ENCODE data around the gene PLEKHG2.

PLEKHG2 gene

DNA sequence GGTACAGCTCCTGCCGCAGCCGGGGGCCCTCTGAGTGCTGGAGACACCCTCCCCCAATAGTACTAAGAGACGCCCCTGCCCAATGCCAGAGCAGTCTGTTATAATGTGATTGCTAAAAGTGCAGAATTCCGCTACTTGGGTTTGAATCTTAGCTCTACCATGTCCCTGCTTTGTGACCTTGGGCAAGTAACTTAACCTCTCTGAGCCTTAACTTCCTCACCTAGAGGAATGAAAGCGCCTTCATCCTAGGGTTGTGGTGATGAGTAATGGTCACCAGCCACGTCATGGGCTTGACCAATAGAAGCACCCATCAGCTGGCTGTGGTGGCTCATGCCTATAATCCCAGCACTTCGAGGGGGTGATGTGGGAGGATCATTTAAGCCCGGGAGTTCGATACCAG, 6.5 kb downstream of the PLEKHG2 start:
- DNase-seq (ENCODE audit: low read depth): no peak

DNA sequence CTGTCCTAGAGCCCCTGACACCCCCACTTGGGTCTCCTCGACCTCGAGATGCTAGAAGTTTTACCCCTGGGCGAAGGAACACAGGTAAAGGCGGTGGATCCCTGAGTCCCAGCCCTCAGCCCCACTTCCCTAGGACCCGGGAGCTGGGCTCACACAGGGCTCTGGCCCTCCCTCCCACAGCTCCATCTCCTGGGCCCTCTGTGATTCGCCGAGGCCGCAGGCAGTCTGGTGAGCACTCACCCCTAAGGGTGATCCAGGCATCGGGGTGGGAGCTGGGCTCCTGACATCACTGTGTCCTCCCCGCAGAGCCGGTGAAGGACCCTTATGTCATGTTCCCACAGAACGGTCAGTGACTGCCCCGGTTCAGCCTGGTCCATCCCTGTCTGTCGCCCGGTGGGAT, 8.3 kb downstream of the PLEKHG2 start:
- DNase-seq (ENCODE audit: low read depth): no peak

DNA sequence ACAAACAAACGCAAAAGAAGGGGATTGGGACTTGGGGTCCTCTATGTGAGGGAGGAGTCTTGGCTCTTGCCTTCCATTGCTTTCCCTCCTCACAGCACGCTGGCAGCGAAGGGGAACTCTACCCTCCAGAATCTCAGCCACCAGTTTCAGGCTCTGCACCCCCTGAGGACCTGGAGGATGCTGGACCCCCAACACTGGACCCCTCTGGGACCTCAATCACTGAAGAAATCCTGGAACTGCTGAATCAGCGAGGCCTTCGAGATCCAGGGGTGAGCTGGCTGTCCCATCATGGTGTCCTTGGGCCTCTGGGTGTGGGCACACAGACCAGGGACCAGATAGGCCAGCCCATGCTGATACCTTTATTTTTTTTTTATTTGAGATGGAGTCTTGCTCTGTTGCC, 9.6 kb downstream of the PLEKHG2 start:
- no peak for DNase-seq (ENCODE audit: low read depth)

DNA sequence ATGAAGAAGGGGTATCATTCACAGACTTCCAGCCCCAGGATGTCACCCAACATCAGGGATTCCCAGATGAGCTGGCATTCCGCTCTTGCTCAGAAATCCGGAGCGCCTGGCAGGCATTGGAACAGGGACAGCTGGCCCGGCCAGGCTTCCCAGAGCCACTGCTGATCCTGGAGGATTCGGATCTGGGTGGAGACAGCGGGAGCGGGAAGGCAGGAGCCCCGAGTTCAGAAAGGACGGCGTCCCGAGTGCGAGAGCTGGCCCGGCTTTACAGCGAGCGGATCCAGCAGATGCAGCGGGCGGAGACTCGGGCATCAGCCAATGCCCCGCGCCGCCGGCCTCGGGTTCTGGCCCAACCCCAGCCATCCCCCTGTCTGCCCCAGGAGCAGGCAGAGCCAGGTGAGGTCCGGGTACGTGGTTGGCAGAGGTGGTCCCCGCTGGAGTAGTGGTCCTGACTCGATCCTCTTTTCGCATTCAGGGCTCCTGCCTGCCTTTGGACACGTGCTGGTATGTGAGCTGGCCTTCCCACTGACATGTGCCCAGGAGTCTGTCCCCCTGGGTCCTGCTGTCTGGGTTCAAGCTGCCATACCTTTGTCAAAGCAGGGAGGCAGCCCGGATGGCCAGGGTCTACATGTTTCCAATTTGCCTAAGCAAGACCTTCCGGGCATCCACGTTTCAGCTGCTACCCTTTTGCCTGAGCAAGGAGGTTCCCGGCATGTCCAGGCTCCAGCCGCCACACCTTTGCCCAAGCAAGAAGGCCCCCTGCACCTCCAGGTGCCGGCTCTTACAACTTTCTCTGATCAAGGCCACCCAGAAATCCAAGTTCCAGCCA, 11.0 kb downstream of the PLEKHG2 start:
- DNase-seq (ENCODE audit: low read depth): no peak

DNA sequence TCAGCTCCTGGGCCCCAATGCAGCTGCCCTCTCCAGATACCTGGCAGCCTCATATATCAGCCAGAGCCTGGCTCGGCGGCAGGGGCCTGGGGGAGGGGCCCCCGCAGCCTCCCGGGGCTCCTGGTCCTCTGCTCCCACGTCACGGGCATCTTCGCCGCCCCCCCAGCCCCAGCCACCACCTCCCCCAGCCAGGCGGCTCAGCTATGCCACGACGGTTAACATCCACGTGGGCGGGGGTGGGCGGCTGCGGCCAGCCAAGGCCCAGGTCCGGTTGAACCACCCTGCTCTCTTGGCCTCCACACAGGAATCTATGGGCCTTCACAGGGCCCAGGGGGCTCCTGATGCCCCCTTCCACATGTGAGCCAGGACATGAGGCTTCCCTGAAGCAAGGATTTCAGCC, 12.5 kb downstream of the PLEKHG2 start:
- no peak for DNase-seq (ENCODE audit: low read depth)

DNA sequence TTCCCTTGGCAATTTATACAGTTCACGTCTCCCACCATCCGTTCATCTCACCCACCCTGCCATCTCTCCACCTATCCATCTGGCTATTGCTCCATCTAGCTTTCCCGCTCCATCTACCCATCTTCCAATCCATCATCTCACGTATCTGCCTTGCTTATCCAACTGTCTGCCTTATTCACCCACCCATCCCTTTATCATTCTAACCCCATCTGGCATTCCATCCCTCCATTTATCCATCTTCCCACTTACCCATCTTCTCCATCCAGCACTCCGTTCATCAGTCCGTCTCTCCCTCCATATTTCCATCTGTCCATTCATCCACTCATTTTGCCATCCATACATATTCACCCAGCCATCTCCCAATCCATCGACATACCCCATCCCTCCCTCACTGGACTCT, 13.3 kb downstream of the PLEKHG2 start:
- DNase-seq (ENCODE audit: low read depth): no peak

DNA sequence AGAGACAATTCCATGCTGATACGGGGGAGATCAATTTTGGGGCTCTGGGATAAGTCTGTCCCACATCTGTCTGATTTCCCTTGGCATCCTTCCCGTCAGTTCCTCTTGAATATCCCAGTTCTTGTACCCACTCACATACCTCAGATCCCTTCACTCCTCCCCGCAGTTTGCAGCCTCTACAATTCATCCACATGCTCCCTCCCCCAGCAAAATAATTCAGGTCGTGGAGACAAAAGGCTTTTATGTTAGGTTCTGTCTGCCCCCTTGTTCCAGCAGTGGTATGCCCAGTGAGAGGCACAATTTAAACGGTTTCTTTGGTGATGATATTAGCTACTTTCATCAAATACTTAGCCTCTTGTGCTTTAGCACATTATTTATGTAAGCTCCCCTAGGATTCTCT, 13.7 kb downstream of the PLEKHG2 start:
- DNase-seq (ENCODE audit: low read depth): no peak

DNA sequence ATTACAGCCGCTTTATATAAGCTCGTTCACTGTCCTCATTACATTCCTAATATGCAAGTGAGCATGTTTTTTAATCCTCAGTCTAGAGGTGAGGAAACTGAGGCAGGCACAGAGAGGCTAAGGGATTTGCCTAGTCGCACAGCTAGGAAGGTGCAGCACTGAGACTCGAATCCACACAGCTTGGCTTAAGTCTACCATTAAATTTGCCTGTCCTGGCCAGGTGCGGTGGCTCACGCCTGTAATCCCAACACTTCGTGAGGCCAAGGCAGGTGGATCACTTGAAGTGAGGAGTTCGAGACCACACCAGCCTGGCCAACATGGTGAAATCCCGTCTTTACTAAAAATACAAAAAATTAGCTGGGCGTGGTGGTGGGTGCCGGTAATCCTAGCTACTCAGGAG, 15.2 kb downstream of the PLEKHG2 start:
- DNase-seq (ENCODE audit: low read depth): no peak

DNA sequence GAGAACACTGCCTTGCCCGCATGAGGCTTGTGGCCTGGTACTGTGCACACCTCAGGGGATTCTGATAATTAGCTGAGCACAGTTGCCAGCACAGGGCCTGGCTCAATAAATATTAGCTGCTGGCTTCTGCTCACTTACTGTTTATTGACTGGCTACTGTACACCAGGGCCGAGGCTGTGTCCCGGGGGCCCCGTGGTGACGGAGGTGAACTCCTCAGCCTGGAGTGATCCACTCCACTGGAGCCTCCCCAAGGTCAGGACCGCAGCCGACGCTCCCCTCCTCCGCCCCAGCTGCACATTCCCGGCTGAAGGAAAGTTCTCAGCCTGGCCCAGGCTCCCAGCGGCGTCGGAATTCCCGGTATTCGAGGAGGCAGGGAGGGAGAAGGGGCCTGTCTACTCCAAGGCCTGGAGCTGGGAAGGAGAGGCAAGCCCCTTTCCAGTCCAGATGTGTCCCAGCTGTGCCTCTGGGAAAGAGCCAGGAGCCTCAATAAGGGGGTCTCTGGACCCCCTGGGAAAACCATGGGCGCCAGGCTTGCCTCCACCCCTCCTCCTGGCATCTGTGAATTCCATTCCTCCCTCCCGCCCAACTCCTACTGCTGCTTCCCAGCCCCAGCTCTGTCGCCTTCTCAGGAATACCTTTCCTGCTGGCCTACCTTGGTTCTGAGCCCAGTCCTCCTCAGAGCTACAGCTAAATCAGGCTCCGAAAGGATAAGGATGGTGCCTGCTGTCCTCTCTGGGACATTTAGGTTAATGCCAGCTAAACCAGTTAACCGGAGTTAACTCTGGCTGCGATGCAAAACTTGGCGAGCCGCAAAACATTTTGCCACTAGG, 16.0 kb downstream of the PLEKHG2 start:
- no peak for DNase-seq (ENCODE audit: low read depth)

DNA sequence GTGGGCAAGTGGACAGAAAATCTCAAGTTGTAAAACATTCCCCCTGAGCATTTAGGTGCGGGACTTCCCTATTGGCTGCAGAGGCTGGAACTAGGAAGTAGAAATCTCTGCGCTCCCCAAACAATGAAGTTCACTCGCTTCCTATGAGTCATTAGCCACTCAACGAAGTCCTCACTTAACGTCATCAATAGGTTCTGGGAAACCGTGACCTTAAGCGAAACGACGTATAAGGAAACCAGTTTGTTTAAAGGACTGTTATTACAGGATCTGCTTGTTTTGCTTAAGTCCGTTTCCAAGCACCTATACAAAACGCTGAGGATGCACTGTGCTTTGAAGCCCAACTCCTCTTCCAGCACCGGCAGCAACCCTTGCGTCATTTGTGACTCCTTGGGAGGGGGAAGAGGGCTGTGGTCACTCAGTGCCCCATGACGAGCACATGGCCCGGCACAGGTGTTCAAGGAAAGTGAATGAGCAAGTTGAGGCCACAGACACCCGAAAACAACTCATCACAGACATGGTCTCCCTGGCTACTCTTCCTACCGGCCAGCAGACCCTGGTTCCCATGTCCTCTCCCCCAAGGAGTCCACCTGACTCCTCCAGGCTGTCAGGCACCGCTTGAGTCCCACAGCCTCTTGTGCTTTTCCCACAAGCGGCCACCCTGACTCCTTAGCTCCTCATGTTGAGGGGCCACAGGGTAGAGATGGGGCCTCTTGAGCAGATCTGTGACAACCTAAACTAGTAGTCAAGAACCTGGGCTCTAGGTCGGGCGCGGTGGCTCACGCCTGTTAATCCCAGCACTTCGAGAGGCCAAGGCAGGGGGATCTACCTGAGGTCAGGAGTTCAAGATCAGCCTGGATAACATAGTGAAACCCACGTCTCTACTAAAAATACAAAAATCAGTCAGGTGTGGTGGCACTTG, 18.5 kb downstream of the PLEKHG2 start:
- DNase-seq (ENCODE audit: low read depth): no peak

DNA sequence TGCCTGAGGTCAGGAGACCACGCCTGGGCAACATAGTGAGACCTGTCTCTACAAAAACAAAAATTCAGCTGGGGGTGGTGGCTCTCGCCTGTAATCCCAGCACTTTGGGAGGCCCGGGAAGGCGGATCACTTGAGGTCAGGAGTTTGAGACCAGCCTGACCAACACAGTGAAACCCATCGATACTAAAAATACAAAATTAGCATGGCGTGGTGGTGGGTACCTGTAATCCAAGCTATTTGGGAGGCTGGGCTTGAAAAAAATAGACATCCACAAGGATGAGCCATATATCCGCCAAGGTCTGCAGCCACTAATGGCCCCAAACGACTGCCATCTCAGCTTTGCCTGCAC, 20.2 kb downstream of the PLEKHG2 start:
- DNase-seq (ENCODE audit: low read depth): no peak

DNA sequence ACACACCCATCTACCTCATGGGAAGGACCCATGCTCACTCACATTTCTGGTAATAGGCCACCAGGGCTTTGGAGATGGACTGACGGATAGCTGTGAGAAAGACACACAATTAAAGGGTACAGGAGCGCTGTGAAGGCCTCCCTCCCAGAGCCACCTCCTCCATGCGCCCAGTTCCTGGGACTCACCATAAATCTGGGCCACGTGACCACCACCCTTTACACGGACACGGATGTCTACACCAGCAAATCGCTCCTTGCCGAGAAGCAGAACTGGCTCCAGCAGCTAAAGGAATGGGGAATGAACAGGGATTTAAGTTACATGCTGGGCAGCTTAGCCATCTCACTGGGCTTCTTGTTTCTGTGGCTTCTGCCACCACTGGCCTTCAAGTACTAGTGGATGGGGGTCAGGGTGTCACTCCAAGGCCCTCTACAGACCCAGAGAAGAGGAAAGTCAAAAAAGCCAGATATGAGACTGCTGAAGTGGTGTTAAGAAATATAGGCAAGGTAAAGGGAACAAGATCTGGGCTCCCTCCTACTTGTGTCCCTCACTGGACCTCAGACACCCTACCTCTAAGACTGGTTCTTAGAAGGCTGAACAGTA, 21.1 kb downstream of the PLEKHG2 start:
- DNase-seq (ENCODE audit: low read depth): no peak

DNA sequence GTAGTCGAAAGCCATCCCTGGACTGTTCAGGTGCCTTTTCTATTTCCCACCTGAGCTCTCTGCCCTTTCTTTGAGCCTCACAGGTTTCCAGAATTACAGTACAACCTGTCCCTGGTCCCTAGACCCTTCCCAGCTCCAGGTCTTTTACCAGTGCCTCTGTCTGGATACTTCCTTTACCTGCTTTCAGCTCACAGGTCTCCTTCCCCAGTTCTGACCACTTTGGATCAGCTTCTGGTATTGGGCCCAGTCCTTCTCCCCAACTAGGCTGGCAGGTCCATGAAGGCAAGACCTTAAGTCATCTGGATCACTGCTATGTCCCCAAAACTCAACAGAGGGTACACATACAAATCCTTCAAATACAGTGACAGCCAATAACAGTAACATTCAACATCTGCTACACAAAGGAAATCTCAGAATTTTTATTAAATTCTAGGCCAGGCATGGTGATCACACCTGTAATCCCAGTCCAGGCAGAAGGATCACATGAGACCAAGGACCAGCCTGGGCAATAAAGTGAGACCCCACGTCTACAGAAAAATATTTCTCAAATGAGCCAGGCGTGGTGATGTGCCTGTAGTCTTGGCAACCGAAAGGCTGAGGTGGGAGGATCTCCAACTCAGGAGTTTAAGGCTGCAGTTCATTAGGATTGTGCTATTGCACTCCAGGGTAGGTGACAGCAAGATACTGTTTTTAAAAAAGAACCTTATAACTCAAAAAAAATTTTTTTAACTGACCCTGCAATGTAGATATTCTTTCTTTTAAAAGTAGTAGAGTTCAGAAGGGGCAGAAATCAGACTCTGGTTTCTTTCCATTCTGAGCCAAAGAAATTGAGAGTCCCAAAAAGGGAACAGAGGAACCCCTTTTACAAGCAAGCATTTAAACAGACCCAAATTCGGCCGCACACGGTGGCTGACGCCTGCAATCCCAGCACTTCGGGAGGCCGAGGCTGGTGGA, 21.9 kb downstream of the PLEKHG2 start:
- DNase-seq (ENCODE audit: low read depth): no peak

DNA sequence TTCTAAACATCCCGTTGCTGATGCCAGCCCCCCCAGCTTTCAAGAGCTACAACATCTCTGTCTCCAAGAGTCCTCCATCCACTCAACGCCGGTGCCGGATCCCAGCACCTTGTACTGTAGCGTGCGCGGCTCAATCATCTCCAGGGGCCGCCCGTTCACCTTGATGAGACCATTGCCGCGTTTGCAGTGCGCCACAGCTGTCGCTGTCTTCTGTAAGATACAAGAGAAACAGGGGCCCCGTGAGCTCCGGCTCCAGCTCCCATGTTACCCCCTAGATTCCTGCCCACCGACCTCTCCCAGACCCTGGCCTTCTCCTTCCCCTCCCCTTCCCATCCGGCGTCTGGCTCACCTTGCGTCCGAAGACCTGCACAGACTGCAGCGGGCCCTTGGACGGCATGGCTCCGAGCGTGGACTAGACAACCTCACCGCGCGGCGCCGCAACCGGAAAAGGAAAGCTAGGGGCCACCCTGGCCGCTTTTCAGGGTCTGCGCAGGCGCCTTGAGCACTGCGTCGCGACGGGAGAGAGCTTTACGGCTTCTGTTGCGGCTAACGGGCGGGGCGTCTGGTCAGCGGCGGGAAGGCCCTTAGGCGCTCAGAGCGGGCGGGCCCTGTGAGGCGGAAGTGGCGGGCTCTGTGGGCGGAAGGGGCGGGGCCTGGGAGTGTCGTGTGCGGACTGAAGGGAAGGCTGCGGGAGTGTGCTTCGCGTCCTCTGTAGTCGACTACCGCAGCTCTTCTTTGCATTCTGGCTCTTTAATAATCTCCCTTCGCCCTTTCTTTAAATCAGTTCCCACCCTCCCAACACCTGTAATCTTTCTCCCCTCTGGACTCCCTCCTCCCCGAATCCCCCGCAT, 23.3 kb downstream of the PLEKHG2 start, which contains the start of gene RPS16:
RPS16 (minus strand) TSS at position 451 of the 851 bp plus-strand sequence; CDS start at position 397, 54 bp downstream.
- DNase-seq (ENCODE audit: low read depth): peak; percentile 95

DNA sequence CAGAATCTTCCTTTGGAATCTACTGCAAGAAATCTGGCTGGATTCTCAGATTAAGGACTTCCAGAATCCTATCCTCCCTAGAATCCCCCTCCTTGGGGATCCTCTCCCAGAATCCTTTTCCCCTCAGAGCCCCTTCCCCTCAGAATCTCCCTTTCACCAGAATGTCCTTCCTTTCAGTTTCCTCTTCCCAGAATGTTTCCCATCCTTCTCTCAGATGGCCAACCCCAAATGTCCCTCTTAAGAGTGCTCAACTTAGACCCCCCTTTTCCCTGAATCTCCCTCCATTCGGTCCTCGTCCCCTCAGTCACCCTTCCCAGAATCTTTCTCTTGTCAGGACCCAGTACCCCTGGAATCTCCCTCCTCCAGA, 23.9 kb downstream of the PLEKHG2 start:
- DNase-seq (ENCODE audit: low read depth): no peak

DNA sequence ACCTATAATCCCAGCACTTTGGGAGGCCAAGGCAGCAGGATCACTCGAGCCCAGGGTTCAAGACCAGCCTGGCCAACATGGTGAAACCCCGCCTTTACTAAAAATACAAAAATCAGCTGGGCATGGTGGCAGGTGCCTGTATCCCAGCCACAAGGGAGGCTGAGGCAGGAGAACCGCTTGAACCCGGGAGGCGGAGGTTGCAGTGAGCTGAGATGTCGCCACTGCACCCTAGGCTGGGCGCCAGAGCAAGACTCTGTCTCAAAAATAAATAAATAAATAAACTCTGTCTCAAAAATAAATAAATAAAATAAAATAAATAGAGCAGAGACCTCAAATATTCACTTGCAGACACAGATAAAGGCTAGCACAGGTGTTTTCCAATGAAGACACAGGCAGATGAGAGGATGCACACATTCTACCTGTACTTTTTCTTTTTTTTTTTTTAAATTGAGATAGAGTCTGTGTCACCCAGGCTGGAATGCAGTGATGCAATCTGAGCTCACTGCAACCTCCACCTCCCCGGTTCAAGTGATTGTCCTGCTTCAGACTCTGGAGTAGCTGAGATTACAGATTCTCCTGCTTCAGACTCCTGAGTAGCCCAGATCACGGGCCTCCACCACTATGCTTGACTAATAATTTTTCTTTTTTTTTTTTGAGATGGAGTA, 25.9 kb downstream of the PLEKHG2 start:
- DNase-seq (ENCODE audit: low read depth): no peak

DNA sequence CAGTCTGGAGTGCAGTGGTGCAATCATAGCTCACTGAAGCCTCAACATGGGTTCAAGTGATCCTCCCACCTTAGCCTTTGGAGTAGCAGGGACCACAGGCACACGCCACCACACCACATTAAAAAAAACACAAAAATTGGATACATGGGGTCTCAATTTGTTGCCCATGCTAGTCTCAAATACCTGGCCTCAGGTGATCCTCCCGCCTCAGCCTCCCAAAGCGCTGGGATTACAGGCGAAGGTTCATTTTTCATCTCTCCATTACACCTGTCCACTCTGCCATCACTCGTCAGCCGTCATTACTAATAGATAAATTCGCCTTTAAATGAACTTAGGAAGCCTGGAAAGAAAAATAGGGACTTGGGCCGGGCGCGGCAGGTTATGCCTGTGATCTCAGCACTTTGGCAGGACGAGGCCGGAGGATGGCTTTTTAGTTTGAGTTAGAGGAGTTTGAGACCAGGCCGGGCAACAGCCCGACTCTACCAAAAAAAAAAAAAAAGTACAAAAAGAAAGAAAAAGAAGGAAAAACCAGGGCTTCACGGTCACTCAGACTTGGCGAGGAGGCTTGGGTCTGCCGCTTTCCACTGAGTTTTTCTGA, 32.2 kb downstream of the PLEKHG2 start:
- DNase-seq (ENCODE audit: low read depth): no peak

DNA sequence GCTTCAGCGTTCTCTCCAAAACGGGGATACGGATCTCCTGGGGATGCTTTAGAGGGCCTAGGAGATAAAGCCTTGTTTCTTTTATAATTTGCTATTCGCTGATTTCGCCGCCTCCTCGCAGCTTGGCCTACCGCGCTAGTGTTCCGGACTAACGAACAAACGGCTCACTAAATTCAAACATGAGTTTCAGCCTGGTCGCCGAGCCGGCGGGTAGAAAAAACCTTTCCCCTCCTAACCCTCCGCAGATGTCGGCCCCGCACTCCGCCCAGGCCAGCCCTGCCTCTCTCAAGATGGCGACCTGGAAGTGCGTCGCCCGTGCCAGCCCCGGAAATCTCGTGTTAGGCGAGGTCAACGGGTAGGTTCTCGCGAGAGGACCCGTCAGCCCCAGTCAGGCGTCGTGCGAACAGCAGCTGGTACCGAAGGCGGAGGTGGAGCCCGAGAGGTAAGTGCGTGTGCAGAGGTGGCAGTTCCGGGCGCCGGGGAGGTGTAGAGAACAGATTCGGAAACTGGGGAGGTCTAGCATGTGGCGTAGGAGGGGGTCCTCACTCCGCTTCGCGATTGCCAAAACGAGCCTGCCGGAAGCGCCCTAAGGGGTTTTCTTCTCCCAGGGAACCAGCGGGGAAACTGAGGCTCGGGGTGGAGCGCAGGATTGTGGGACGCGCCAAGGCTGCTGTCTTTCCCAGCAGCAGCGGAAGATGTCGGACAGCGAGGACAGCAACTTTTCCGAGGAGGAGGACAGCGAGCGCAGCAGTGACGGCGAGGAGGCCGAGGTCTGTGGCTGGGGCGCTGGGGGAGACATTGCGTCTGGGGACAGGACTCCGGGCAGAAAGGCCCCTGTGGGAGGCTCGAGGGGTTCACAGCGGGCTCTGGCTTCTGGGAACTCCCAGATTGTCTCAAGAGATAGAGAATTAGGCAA, 33.0 kb downstream of the PLEKHG2 start, which contains the start of gene SUPT5H:
SUPT5H (plus strand) TSS at position 387 of the 916 bp plus-strand sequence; CDS start at position 696, 309 bp downstream.
- DNase-seq (ENCODE audit: low read depth): peak; percentile 96

Data from fibroblast of the conjunctiva (primary cell).